Measurements from ENCODE around the gene KIAA1217.

The KIAA1217 gene

GRCh38 chr10:24249829-24250415 lies 41.0 kb downstream of the KIAA1217 start:
- no peak for DNase-seq

- DNase-seq, result no peak
Observed at GRCh38 chr10:24251547-24251946, 42.6 kb downstream of the KIAA1217 start.

DNA sequence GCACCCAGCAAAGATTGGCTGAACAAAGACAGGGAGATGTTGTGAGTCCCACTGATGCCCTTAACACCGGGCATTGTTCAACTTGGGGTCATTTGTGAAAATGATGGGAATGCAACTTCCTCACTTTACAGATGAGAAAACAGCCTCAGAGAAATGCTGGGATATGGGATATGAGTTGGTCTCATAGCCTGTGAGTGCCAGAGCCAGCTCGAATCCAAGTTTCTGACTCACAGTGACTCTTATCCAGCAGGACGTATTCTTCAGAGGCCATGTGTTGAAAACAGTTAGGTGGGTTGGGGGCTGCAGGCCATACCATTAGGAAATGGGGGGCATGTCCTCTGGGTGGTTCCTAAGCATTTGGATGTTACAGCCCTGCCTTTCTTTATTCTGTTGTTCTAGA lies 45.2 kb downstream of the KIAA1217 start:
- no peak for DNase-seq

- no peak for DNase-seq
Observed at GRCh38 chr10:24255115-24255880, 46.4 kb downstream of the KIAA1217 start.

DNA sequence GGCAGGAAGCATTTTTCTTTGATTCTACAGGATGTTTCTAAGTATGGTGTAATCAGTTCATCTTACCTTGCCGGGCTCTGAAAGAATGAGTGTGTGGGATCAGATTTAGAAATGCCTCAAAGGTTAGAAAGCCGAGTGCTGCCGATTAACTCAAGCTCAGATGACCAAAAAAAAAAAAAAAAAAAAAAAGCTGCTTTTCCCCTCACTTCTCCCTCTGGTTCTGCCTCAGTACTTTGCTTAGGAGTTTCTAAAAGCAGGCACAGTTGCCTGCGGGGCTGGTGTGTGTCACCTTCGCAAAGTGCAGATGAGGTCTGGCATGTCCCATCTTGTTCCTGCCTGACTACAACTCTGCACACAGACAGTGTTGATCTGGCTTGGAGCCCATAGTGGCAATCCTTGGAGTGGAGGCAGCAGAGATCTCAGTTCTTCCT lies 47.0 kb downstream of the KIAA1217 start:
- DNase-seq, result no peak

GRCh38 chr10:24256619-24257107 lies 47.7 kb downstream of the KIAA1217 start:
- DNase-seq, result no peak

DNA sequence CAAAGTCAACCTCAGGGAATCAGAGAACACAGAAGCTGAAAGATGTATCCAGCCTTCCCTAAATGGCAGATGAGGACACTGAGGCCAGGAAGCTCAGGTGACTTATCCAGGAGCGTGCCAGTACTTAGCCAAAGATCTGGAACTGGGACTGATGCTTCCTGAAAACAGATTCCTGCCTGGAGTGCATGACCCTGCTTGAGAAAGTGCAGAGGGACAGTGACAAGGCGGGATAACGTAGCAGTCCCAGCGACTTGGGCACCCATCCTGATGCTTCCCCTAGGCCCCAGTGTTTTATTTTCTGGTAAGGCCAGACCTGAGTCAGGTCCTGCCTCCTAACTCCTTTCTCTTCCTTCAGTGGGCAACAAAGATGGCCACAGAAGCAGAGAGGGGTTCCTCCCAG lies 48.6 kb downstream of the KIAA1217 start:
- no peak for DNase-seq

DNA sequence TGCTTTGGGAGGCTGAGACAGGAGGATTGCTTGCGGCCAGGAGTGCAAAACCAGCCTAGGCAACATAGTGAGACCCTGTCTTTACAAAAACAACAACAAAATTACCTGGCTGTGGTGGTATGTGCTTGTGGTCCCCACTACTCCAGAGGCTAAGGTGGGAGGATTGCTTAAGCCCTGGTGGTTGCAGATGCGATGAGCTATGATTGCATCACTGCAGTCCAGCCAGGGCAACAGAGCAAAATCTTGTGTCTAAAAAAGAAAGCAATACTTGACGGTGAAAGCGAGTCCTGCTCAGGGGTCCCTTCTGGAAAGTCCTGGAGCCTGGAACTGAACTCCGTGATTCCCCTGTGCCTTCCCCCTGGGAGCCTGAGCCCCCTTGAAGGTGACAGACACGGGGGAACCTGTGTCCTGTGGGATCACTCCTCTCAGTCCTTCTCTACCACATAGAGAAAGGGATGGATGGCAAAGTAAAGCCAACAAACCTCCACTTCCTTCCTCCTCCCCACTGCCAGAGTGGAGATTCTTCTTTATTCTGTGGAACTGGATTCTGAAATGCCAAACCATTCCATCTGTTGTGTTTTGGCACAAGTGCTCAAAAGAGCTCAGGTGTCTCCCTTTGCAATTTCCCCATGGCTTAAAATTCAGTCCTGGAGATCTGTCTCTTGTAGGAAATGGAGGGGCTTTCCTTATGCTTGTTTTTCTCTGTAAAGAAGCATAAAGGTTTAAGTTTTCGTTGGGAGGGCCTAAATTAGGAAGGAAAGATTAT lies 50.6 kb downstream of the KIAA1217 start:
- no peak for DNase-seq

- DNase-seq, result no peak
Observed at GRCh38 chr10:24261627-24262026, 52.7 kb downstream of the KIAA1217 start.

DNA sequence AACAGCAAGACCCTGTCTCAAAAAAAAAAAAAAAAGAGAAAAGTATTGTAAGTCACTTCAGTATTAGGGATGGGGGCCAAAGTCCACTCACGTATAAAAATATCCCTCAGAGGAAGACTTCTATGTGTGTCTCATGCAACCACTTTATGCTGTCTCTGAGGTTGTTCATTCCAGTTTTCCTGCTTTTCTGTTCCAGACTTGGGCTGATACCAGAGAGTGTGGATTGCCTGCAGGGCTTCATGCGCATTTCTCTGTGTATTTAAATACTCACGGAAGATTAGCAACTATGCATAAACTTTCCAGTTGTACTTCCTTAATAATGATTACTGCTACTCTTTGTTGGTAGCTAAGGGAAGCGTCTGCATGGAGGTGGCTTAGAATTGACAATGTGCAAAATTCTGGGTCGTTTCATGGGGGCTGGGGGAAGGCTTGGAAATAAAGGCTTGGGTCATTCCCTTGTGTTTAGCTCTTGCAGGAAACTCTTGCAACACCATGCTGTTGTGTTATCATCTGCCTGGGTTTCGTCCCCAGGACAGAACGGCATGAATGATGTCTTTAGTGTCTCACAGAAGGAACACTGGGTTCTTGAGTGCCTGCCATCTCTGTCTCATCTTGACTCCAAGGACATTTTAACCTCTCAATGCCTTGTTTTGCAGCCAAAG lies 54.1 kb downstream of the KIAA1217 start:
- DNase-seq, result no peak

DNA sequence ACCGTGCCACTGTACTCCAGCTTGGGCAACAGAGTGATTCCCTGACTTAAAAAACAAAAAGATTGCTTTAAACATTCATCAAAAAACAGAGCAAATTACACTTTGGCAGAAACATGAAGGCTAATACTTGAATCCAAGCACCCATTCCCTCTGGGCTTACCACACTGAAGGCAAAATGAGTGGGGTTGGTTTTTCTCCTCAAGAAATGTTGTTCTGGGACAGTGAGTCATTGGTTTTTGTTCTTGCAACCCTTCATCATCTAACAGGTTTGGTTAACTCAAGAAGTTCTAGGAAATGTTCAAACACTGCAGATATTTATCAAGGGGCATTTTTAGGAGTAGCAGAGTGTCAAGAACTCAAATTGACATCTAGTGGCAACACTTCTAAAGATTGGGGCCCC lies 60.5 kb downstream of the KIAA1217 start:
- no peak for DNase-seq

GRCh38 chr10:24272374-24272773 lies 63.4 kb downstream of the KIAA1217 start:
- DNase-seq, result no peak

GRCh38 chr10:24277277-24277676 lies 68.3 kb downstream of the KIAA1217 start:
- DNase-seq, result no peak

- no peak for DNase-seq
Observed at GRCh38 chr10:24277771-24278170, 68.8 kb downstream of the KIAA1217 start.

DNA sequence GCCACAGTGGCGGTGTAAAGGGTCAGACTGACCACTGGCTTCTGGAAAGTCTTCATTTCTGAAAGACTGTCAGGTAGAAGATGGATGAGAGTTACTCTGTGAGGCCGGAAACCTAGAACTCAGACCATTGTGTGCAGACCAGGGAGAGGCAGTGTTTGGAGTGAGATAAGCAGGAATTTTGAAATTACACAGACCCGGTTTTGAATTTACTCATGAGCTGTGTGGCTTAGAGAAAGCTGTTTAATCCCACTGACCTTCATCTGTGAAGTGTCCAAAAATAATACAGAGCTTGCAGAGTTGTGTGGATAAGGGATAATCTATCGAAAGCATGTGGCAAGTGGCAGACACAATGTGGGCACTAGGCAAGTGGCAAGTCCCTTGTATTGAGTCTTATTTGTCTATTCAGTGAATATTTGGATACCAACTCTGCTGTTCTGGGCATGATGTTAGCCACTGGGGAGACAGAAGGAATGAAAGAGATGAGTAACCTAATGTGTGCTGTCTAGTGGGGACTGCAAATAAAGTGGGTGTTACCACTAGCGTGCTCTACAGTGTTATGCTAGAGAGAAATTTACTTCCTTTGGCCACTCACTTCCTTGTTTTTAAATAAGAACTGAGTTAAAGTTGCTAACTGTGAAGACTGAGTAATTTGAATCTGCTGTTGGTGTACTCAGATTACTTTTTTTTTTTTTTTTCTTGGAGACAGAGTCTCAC lies 69.4 kb downstream of the KIAA1217 start:
- no peak for DNase-seq

DNA sequence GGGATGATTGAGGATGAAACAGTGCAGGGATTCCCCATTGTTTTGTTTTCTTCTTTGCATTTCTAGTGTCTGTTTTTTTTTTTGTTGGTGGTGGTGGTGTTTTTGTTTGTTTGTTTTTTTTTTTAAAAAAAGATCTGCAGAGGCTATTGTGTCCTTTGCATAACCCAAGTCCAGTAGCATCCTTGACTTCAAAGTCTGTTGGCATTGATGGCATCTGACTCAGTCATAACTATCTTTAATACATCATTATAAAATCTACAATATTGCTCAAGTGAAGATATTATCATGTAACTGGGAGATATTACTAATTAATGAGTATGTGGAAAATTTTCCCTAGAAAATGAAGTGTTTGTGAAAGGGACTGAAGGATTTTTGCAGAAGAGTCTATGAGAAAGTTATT lies 70.2 kb downstream of the KIAA1217 start:
- no peak for DNase-seq

- no peak for DNase-seq
Observed at GRCh38 chr10:24287559-24288195, 78.7 kb downstream of the KIAA1217 start.

GRCh38 chr10:24288581-24288980 lies 79.6 kb downstream of the KIAA1217 start:
- no peak for DNase-seq

DNA sequence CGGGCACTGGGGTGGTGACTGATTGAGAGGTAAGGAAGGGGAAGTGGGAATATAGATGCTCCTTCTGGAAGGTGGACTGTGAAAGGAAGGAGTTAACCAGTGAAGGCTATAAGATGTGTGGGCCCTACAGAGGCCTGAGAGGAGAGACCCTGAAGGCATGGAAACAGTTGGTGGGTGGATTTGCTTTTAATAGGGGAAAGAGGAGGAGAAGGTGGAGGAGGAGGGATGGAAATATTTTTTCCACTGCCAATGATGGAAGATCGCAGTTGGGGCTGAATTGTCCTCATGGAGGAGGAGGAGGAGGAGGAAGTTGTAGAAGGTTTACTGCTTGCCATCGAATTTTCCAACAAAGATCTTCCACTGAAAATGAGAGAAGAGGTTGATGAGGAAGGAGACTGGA lies 80.3 kb downstream of the KIAA1217 start:
- no peak for DNase-seq

DNA sequence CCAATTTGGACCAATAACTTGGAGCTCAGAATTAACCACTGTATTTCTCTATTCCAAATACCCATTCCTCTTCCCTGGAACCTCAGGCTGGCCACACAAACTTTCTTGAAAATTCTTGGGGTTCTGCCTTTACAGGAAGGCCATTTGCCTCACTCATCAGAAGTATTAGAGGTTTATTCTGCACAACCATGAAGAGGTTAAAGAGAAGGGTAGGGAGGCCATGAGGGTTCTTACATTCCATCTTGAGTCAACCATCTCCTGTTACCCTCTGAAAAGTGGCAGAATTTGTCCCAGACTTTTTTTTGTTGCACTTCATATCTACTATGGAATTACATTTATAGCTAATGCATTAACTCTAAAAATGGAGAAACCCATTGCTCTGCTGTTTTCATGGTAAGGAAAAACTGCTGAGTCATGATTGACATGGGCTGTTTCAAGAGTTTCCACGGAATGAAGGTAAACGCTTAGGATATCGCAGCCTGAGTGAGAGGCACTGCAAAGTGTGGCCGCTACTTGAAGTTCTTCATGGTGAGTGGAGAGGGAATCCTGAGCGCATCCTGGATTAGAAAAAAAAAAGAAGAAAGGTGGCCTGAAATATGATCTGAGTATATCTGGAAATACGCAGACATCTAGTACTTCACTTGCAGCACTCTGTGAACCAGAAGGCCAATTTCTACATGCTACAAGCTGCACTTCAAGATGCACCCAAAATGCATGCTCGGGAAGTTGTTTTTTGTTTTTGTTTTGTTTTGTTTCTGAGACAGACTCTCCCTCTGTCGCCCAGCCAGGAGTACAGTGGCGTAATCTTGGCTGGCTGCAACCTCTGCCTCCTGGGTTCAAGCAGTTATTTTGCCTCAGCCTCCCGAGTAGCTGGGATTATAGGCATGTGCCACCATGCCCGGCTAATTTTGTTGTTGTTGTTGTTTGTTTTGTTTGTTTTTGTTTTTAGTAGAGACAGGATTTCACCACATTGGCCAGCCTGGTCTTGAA lies 83.7 kb downstream of the KIAA1217 start:
- no peak for DNase-seq
